HG03442 (cell line): Measurements from ENCODE around the gene AANAT.

ENCODE experiments used
- ATAC-seq: cut with Tn5 transposase; IDR thresholded peaks from one replicate; pipeline ENCODE4 v1.9.1; 2021; ENCODE audit warnings: mild to moderate bottlenecking, moderate library complexity; ENCODE audit not compliant: unreplicated experiment

AANAT gene

DNA sequence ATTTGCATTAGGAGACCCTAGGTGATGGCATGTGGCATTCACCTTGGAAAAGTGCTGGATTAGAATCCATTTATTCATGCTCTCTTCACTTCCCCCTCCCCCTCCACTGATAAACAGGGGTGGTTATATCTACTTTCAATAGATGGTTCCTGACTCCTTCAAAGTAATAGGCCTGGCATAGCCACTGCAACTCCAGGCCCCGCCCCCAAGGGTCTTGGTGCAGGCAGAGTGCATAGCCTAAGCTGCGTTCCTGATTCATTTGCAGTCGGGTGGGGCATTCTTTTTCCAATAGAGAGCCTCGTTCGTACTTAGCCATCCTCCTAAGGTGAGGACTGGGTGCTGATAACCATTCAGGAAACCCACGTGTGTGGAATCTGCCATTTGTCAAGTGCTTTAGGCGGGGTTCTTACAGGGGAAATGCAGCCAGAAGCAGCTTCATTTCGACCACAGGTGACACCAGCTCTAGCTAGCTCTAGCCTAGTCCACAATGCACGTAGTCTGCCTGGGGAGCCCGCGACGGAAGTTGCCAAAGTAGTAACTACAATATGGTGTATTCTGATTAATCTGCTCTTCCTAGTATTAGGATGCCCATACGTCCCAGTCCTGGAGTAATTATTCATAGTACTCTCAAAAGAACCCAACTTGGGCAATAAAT lies 25.6 kb upstream of the AANAT start:
- no peak for ATAC-seq

DNA sequence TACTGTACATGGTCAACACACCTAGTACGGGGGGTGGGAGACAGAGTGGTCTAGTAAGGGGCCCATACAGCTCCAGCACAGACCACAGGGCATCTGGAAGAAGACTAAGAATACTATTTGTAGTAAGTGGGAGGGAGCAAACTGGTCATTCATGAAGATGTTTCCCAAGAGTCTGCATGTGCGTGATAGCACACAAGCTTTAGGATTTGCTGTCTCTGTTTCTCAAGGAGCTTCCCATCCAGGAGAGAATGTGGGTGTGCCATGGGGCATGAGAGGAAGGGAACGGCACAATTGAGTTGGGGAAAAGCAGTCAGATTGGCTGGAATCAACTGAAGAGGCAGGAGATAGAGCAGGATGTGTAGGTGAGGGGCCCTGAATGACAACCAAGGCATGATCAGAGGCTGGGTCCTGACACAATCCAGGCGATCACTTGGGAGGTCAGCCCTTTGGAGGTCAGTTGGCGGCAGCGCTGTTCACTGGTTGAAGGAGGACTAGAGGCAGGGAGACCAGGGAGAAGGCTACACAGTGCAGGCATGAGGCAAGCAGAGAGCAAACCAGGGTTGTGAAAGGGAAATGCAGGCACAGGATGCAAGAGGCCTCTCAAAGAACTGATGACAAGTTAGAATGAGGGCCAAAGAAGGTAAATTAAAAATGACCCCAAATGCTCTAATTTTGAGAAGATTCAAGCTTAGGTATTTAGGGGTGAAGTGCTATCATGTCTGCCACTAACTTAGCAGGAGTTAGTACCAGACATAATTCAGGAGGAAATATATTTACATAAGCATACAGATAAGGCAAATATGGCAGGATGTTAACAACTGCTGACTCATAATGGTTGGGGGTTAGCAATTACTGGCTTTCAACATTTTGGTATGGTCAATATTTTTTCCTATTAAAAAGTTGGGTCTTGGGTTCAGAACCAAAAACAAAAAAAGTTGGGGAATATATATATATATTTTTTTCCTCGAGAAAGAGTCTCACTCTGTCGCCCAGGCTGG lies 24.8 kb upstream of the AANAT start:
- no peak for ATAC-seq

DNA sequence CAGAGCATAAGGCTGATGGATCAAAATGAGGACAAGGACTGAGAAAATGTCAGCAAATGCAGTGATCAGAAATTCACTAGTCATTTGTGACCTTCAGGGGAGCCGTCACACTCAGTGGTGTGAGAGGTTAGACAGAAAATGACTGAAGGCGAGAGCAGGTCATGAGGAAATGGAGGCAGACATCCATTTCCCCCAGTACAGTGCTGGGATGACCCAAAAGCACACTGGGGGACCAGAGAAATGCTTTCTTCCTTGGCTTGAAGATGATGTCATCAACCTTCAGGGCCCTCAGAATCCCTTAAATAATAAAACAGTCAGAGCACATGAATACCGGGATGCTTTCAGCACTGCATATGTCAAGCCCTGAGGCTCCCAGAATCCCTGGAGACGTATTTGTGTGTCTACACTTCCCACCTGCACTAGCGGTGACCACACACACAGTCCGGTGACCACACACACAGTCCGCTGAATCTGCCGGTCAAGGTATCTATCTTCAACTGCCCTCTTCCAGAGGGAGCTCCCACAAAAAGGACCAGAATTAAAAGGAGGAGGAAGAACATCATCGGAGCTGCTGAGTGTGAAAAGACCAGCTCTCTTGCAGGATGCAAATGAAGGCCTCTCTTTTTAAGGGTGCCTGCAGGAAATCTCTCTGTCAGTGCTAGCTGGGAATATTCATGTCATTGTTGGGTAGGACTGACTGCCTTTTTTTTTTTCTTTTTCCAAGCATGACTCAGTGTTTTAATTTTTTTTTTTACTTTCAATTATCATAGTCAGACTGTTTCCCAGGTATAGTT lies 22.7 kb upstream of the AANAT start:
- no peak for ATAC-seq

DNA sequence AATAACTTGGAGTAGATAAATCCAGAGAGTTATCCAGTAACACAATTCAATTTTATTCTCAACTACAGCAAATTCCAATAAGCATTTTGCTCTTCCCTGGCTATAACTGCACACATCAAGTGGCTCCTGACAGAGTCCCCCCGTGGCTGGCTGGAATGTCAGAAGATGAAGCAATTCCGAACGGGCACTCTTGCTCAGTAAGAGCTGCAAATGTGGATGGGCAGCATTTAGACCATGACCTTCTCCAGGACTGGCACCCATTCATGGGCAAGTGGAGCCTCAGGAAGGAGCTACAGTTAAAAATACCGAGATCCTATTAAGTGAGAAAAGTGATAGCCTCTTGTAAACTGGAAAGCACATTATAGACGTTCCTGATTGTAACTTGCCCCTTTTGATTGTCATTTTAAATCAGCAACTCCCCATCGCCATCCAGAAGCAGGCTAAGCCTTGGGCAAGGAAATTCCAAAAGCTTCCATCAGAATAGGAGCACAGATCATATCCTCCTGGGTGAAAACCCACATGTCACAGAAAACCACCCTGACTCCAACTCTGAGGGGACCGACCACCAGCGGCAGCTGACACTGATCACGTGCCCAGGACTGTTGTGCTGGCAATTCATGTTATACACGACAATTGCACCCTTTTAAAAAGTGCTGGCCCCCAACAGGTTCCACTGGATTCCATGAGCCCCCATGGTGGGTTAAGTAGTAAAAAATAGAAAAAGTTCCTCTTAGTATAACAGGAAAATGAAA lies 21.5 kb upstream of the AANAT start:
- no peak for ATAC-seq

DNA sequence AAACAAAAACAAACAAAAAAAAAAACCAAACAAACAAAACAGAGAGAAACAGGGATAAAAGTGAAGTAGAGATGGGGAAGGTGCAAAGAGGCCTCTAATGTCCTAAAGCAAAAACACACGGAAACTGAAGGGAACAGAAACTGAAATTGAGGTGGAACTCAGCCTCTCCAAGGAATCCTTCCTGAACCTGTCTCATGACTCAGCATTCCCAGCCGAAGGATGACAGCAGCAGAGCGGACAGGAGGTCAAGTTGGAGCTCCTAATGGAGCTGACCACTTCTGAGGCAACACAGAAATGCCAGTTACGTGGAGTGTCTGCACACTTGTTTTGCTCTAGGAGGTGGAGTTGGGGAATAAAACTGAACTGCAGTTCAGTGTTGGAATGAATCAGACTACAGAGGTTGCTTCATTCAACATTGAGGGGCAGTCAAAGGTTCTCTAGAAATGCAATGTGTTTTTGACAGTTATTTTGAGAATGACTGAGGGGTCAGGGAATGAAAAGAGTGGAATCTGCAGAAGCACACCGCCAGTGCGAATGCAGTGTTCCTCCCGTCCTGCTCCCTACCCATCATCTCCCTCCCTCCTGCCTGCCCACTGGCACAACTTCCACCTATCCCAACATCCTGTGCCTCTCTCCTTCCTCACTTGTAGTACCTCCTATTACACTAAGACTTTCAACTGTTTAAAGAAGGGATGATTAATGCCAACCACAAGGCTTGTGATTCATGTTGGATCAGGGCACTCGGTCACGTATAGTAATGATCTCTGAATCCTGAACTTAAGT lies 20.8 kb upstream of the AANAT start:
- ATAC-seq, result no peak

DNA sequence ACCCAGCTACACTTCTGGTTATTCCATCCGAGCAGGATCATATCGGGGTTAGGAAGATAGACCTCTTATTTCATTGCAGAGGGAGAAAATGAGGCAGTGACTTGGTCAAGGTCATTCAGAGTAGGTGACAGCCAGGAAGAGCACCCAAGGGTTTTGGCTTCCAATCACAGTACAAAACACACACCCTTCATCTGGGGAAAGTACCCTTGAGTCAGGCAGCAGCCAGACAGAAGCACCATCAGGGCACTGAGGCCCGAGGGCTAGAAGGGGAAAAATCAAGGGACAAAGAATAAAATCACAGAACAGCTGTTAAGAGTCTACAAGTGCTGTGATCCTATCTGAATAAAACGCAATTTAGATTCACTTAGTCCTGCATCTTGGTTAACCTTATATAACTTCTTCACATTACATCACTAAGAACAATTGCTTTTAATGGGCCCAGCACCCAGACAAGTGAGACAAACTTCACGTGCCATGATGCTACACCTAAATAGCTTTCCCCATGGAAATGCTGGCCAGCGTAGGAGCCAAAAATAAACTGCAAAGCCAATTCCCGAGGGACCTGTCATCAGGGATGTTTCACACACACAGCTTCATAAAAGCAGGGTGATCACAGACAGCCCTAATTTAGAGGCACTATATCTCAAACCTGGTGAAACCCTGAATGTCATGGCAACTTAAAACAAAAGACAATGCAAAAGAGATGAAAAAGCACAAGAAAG lies 19.3 kb upstream of the AANAT start:
- ATAC-seq, result no peak

DNA sequence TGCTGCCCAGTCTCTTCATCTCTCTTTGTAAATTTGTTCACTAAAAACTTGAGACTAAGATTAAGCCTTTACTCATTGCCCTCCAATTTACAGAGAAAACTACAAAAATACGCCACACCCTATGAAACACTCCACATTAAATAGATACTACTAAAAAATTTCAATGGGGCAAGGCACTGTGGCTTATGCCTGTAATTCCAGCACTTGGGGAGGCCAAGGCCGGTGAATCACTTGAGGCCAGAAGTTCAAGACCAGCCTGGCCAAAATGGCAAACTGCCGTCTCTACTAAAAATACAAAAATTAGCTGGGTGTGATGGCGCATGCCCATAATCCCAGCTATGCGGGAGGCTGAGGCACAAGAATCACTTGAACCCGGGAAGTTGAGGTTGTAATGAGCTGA lies 18.3 kb upstream of the AANAT start:
- no peak for ATAC-seq

DNA sequence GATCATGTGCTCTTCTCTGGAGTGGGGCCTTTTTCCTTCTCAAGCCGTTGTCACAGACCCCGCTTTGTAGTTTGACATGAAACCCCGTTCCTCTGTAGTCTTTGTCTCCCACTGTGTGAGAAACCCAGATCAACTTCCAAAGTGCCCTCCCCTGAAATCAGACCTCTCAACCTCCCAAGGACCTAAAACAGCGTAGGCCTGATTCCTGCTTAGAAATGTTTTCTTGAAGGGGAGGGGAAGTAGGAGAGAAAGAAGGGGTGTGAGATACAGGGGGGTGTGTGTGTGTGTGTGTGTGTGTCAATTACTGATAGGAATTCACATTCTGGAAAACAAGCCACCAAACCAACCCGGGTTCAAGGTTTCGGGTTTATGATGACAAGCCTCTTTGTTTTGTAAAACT lies 15.9 kb upstream of the AANAT start:
- ATAC-seq, result no peak

DNA sequence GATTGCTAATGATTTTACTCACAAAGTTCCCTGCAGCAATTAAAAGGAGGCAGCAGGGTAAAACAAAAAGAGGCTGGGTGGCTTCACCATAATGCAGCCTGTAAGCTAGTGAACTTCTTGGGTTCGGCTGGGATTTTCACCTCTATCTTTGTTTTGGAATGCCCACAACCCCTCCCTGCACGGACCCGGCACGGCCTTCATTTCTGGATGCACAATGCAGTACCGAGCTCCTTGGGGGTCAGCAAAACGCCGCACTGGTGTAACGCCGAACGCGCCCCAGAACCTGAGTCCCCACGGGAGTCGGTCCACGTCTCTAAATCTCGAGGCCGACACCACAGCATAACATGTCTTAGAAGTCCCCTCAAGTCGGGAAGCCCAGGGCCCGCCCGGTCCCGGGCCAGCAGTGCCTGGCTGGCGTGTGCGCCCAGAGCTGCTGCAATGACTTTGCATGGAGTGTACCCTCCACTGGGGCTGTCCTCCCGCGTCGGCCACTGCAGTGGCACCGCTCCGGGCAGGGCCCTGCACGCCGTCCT lies 15.2 kb upstream of the AANAT start:
- peak; percentile 6 for ATAC-seq

DNA sequence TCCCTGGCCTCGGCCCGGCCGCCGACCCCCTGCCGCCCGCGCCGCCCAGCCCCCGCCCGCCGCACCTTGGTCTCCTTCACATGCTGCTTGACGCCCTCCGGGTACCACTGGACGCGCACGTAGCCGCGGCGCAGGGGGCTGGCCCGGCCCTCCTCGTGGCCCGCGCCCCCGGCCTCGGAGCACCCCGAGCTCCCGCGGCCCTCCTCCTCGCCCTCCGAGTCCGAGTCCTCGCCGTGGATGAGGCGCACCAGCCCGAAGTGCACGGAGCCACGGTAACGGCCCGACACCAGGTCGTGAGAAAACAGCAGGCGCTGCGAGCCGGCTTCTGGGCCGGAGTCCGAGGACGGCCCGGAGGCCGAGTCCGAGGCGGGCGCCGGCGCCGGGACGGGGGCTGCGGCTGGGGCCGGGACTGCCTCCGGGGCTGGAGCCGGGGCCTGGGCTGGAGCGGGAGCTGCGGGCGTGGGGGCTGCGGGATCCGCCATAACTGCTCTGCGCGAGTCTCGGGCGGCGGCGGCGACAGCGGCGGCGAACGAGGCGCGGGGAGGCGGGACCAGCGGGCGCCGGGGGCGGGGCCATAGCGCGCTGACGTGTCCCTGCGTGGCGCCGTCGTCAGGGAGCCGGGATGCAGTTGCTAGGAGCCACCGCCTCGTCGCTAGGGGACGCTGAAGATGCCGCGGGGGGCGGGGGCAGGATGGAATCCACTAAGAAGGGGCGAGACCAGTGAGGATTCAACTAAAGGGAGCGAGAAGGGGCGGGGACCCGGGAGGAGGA lies 14.6 kb upstream of the AANAT start, which contains the start of gene UBE2O:
Gene UBE2O, minus strand, starts transcription at position 493 of the 771 bp plus-strand sequence. Its CDS starts 11 bp downstream, at position 482.
- ATAC-seq, result peak; percentile 86

DNA sequence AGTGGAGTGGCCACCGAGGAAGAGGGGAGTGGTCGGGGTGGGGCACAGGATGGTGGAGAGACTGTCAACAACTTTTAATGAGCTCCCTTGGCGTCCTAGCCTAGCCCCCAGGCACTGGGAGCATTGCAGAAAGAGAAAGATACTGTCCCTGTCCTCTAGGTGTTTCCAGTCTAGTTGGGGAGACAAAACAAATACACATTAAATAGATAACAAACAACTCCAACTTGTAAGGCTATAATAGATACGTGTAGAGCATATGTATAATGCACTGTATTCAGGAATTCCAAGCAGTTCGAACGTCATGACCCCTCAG lies 14.0 kb upstream of the AANAT start:
- ATAC-seq, result no peak

DNA sequence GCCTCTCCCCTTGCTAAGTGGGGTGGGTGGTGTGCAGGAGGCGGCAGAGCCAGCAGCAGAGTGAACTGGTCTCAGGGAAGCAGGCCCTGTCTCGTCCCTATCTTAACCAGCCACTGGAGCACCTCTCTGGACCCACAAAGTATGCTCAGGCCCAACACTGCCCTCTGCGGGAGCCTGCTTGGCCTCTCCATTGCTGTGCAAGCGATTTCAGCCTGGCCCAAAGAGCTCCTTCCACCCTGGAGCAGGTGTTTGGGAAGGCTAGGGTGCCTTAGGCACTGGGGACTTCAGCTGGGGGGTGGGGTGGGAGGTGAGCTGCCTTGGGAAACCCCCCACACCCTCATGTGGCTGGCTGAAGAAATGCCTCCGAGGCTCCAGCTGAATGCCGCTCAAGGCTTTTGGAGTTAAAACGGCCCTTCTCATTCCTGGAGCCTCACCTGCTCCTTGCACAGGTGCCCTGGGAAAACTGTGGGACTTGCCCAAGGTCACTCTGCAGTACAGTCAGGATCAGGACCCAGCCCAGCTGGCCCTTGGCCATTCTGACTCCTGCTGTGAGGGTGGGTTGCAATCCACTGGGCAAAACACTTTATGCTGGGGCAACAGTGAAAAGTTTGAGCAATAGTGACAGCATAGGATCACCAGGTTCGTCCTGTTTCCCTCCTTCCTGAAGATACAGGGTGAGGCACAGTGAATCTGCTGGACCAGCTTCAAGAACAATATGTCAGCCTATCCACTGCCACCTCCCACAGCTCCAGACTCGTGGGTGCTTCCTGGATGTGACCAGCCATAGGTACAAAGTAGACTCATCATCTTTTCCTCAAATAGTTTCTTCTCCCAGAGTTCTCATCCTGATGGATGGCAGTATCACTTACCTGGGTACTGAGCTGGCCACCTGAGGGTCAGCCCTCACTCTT lies 8.6 kb upstream of the AANAT start:
- ATAC-seq, result no peak

DNA sequence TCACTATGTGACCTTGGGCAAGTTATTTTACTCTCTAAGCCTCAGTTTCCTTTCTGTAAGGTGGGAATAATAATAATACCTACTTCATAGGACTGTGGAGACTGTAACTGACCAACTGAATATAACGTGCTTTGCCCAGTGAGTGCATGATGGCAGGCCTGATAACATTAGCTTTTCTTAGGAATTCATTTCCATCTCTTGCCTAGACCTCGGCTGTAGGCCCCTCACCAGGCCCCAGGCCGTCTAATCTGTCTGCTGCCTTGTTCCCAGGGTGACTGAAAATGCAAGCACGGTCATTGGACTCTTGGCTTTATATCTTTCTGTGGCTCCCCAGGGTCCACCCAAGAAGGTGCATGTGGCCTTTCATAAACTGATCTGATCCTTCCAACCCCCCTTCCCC lies 7.7 kb upstream of the AANAT start:
- no peak for ATAC-seq

DNA sequence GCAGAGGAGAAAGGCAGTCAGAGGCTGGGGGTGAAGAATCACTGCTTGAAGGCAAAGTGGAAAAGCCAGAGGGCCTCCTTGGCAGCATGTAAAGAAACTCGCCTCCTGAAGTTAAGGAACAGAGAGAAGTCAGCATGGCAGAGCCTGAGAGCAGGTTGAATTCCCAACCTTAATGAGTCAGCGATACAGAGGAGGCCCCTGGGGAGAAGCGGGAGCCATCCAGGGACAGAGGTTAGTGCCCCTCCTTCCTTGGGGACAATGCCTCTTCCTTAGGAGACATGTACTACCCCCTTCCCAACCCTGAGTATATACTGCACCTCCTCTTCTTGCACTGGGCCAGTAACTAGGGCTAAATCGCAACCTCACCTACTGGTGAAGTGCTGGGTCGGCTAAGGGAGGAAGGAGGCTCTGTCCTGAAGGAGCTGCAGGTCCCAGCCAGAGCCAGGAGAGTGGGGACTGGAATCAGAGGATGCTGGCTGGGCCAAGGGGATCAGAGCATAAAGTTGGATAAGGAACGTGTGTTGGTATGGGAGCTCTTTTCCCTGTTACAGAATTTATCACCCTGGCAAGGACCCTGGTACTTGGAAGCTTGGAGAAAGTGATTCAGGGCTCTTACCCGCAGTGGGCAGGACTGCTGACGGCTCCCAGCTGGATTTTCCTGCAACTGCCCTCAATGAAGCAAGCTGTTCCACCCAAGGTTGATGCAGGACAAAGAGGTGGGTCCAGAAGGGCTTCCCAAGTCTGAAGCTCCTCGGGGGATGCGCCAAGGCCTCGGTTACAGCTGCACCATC lies 5.4 kb upstream of the AANAT start:
- ATAC-seq, result no peak

DNA sequence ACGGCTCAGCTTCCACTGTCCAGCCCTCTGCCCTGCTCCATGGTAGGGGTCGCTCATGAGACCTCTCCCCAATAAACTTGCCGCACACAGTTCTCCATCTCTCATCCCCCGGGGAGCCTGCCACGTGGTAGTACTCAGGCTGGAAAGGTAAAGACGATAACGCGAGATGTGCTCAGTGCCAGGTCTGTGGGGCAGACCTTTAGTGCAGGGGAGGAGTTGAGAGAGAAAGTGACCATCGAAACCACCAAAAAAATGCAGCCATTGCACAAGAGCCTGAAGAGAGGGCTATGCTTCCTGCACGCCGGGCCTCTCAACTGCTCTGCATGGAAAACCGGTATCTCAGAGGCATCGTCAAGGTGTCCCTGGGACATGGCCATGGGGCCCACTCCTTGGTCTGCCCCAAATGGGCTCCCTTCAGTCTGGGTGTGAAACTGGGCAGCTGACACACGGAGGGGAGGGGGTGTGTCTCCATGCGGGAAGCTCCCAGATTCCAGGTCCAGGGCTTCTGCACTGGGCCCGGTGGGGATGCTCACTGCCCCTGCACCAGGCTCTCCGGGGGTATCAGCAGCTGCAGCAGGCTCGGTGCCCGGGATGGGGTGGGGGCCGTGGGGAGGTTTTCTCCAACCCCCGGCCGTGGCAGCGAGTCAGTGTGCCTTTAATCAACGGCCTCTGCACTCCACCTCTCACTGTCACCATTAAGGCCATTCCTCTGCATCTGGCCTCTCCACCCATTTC lies 4.7 kb upstream of the AANAT start:
- no peak for ATAC-seq

DNA sequence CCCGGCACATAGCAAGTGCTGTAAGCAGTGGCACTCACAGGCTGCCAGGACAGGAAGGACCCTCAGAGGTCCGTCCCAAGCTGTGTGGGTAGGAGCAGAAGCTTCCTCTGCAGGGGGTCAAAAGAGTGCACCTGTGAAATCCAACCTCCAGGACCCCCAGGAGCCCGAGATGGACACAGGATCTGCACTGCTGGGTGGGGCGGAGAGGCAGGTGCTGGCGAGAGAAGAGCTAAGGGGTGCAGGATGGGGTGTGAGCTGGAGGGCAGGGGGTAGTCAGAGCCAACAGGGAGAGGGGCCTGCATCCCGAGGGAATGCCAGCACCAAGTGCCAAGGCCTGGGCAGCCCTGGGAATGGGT lies 650 bp upstream of the AANAT start:
- ATAC-seq, result no peak
